ENCODE results near the gene PNPLA3. TPM values are rescaled to one million over a fixed set of nuclear protein-coding genes. Genes with fewer than 3 reads are reported as not detected.

PNPLA3 gene
- total and polyA plus RNA-seq, 2 of the 4 experiments (the other 2 are of a cell fraction), result 3.6 to 7.5 TPM

DNA sequence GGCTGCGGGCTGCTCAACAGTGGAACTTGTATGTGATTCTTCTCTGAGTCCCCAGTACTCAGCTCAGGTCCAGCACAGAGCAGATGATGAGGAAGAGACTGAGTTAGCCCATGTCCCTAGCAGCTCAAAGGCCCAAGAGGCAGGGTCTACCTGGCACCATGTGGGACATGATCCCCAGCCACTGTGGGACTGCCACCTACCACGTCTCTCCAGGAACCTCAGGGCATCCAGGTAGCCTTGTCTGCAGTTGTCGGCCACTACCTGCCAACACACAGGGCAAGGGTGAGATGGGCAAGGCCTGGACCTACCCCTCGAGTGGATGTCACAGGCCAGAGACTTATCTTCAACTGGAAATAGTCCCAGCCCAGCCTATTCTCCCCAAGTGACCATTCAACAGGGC lies 36.2 kb upstream of the PNPLA3 start:
- DNase-seq (no peak), ATAC-seq (ENCODE audit: low read depth) (no peak)
- intact Hi-C loops (cut with micrococcal nuclease) (no loop called here), dilution Hi-C loops (cut with HindIII; ENCODE audit: low sequenced_read_pairs, unreplicated experiment) (no loop called here), in situ Hi-C loops (cut with MboI; ENCODE audit: low sequenced_read_pairs) (no loop called here)
- no peak overlapping the region for H3K4me3 ChIP-seq (ENCODE audit: insufficient read depth, low read depth, low read length)
- no peak overlapping the region for H3K9ac ChIP-seq (ENCODE audit: low read depth, low read length)
- no peak overlapping the region for H3K56ac ChIP-seq (ENCODE audit: extremely low read depth, insufficient read depth, low read length)
- no peak overlapping the region for H4K8ac ChIP-seq (ENCODE audit: low read depth in 2 of 2, low read length in 2 of 2)
- H4K20me1 ChIP-seq (ENCODE audit: insufficient read depth, low read length), result no peaks in the 10 kb centered on the region
- no peak overlapping the region for H3K4ac ChIP-seq (ENCODE audit: low read depth, low read length)
- no peak overlapping the region for H4K5ac ChIP-seq (ENCODE audit: low read depth, low read length)
- H3K4me2 ChIP-seq (ENCODE audit: low read depth, low read length), result no peak overlapping the region
- H3K27me3 ChIP-seq (ENCODE audit: control insufficient read depth, insufficient read depth, low read length), result peaks cover 30% of the 10 kb centered on the region
- no peaks in the 10 kb centered on the region for H3K79me1 ChIP-seq (ENCODE audit: low read depth in 1 of 2, low read length in 2 of 2)
- no peak overlapping the region for H3K23ac ChIP-seq (ENCODE audit: low read depth, low read length)
- WGBS, 2 experiments (ENCODE audit: extremely low coverage in 2 of 2, insufficient read length in 1 of 2), result 64% methylated on average over 3 of the region's 4 CpGs; no CpG with 5 or more reads in 1 of the 2 experiments
- no peak overlapping the region for H2AK9ac ChIP-seq (replicated peaks; ENCODE audit: low read depth, low read length, poor library complexity)
- H2AFZ ChIP-seq (replicated peaks; ENCODE audit: low read length, poor library complexity), result no peak overlapping the region
- no peaks in the 10 kb centered on the region for H3K9me1 ChIP-seq (ENCODE audit: insufficient read depth, low read length)
- H3K14ac ChIP-seq (replicated peaks; ENCODE audit: low read depth, low read length), result no peak overlapping the region
- no peak for TF ChIP-seq NFE2L2 (IDR thresholded peaks at IDR 0.05; ENCODE audit: low read depth, low read length)
- TF ChIP-seq RAD21 (IDR thresholded peaks at IDR 0.05; ENCODE audit: low read length), result no peak
- TF ChIP-seq, protein P1, sequence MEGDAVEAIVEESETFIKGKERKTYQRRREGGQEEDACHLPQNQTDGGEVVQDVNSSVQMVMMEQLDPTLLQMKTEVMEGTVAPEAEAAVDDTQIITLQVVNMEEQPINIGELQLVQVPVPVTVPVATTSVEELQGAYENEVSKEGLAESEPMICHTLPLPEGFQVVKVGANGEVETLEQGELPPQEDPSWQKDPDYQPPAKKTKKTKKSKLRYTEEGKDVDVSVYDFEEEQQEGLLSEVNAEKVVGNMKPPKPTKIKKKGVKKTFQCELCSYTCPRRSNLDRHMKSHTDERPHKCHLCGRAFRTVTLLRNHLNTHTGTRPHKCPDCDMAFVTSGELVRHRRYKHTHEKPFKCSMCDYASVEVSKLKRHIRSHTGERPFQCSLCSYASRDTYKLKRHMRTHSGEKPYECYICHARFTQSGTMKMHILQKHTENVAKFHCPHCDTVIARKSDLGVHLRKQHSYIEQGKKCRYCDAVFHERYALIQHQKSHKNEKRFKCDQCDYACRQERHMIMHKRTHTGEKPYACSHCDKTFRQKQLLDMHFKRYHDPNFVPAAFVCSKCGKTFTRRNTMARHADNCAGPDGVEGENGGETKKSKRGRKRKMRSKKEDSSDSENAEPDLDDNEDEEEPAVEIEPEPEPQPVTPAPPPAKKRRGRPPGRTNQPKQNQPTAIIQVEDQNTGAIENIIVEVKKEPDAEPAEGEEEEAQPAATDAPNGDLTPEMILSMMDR (conservative IDR thresholded peaks at IDR 0.05; ENCODE audit: low read depth, low read length), result no peak
- no peak for TF ChIP-seq SMC3 (IDR thresholded peaks at IDR 0.05; ENCODE audit: low read depth, low read length)
- TF ChIP-seq CHD1 (IDR thresholded peaks at IDR 0.05; ENCODE audit: low read depth, low read length), result no peak
- TF ChIP-seq MXI1 (IDR thresholded peaks at IDR 0.05; ENCODE audit: borderline replicate concordance, low read depth, low read length), result no peak
- TF ChIP-seq RFX5 (IDR thresholded peaks at IDR 0.05; ENCODE audit: low read depth, low read length), result no peak
- TF ChIP-seq CEBPB (IDR thresholded peaks at IDR 0.05; ENCODE audit: low read depth, low read length), result no peak
- TF ChIP-seq, protein P2, sequence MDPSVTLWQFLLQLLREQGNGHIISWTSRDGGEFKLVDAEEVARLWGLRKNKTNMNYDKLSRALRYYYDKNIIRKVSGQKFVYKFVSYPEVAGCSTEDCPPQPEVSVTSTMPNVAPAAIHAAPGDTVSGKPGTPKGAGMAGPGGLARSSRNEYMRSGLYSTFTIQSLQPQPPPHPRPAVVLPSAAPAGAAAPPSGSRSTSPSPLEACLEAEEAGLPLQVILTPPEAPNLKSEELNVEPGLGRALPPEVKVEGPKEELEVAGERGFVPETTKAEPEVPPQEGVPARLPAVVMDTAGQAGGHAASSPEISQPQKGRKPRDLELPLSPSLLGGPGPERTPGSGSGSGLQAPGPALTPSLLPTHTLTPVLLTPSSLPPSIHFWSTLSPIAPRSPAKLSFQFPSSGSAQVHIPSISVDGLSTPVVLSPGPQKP (IDR thresholded peaks at IDR 0.05; ENCODE audit: borderline replicate concordance, low read depth, low read length), result no peak
- TF ChIP-seq MAFK (IDR thresholded peaks at IDR 0.05; ENCODE audit: low read depth, low read length), result no peak
- TF ChIP-seq USF2 (IDR thresholded peaks at IDR 0.05; ENCODE audit: low read depth, low read length), result no peak
- no peak for TF ChIP-seq POLR2A (IDR thresholded peaks at IDR 0.05; ENCODE audit: low read depth, low read length)
- TF ChIP-seq RCOR1 (IDR thresholded peaks at IDR 0.05; ENCODE audit: insufficient replicate concordance, low read length), result no peak
- TF ChIP-seq MAZ (IDR thresholded peaks at IDR 0.05; ENCODE audit: borderline replicate concordance, low read depth, low read length), result no peak
- no peak for TF ChIP-seq FOS (IDR thresholded peaks at IDR 0.05; ENCODE audit: low read depth, low read length)
- TF ChIP-seq BHLHE40 (IDR thresholded peaks at IDR 0.05; ENCODE audit: low read depth, low read length), result no peak
- no peaks in the 10 kb centered on the region for H3K36me3 ChIP-seq (ENCODE audit: control insufficient read depth, insufficient read depth, low read length)
- H2AK5ac ChIP-seq (ENCODE audit: low read depth, low read length), result no peak overlapping the region
- CTCF ChIA-PET, result no interaction called here
- BruUV-seq (replicated peaks), result no TSS peak
- H2BK20ac ChIP-seq (ENCODE audit: low read depth, low read length), result no peak overlapping the region
- no peak overlapping the region for H2BK120ac ChIP-seq (ENCODE audit: low read depth, low read length)
- H3K18ac ChIP-seq (ENCODE audit: low read depth, low read length), result no peak overlapping the region
- H3K4me1 ChIP-seq (ENCODE audit: control insufficient read depth, insufficient read depth, low read length), result no peaks in the 10 kb centered on the region; the same call in 1 of the 2 replicates
- no peak overlapping the region for H2BK5ac ChIP-seq (ENCODE audit: low read depth, low read length, poor library complexity, severe bottlenecking)
- no peak overlapping the region for H3K27ac ChIP-seq (ENCODE audit: insufficient read depth, low read length)
- no peaks in the 10 kb centered on the region; the same call in 1 of the 2 replicates for H3K9me3 ChIP-seq (ENCODE audit: control insufficient read depth, insufficient read depth, low read length)
- POLR2A ChIA-PET (ENCODE audit: unreplicated experiment), result no interaction called here
- H2BK15ac ChIP-seq (ENCODE audit: low read depth, low read length), result no peak overlapping the region
- no peak overlapping the region for H4K91ac ChIP-seq (ENCODE audit: insufficient read depth, low read depth, low read length)
